WTC11 (cell line): ENCODE measurements around the gene SPATA32. TPM values are rescaled to one million over a fixed set of nuclear protein-coding genes. Genes with fewer than 3 reads are reported as not detected.

ENCODE experiments used
- ATAC-seq: fragments of 200-7000 bp; cut with Tn5 transposase; 2 replicates; pipeline ENCODE4 v1.10.0; 2021; ENCODE audit warnings: mild to moderate bottlenecking, moderate library complexity
- CTCF ChIA-PET: fragments of 300-600 bp; sonication (Branson Sonifier 250); formaldehyde crosslinking; loops from one replicate; lab custom pipeline; 2021; ENCODE audit warnings: antibody characterized with exemption; lab: Charles Lee
- POLR2A ChIA-PET: fragments of 350-600 bp; sonication (Branson Sonifier 250); formaldehyde crosslinking; loops from one replicate; lab custom pipeline; 2021; ENCODE audit warnings: antibody characterized with exemption; lab: Charles Lee
- DNase-seq: peaks from one replicate; pipeline ENCODE4 v3.0.0; 2021; ENCODE audit warnings: low spot score
- H3K27ac Mint-ChIP-seq: 2 replicates; pipeline ENCODE4 v1.8.0; 2021; ENCODE audit warnings: mixed read lengths
- H3K27me3 Mint-ChIP-seq: 2 replicates; pipeline ENCODE4 v1.8.0; 2021; ENCODE audit warnings: low read depth, mild to moderate bottlenecking, moderate library complexity, mixed read lengths
- H3K36me3 Mint-ChIP-seq: 2 replicates; pipeline ENCODE4 v1.8.0; 2021; ENCODE audit warnings: mixed read lengths
- H3K4me1 Mint-ChIP-seq: 2 replicates; pipeline ENCODE4 v1.8.0; 2022; ENCODE audit warnings: mixed read lengths
- H3K4me3 Mint-ChIP-seq: 2 replicates; pipeline ENCODE4 v1.8.0; 2021; ENCODE audit warnings: mild to moderate bottlenecking, moderate library complexity, mixed read lengths
- H3K9me3 Mint-ChIP-seq: 2 replicates; pipeline ENCODE4 v1.8.0; 2021; ENCODE audit warnings: mixed read lengths
- AR ChIP-seq: fragments of 250-450 bp; sonication (Bioruptor Pico); IDR thresholded peaks from 2 replicates; pipeline ENCODE4 v1.9.0; 2021; ENCODE audit warnings: mild to moderate bottlenecking
- ATF1 ChIP-seq: sonication (generic); formaldehyde crosslinking; IDR thresholded peaks from 2 replicates; pipeline ENCODE4 v1.8.1; 2023; ENCODE audit warnings: mild to moderate bottlenecking, moderate library complexity, missing genetic modification reagents
- ATF3 ChIP-seq: sonication (generic); formaldehyde crosslinking; conservative IDR thresholded peaks from 2 replicates; pipeline ENCODE4 v1.8.1; 2022; ENCODE audit warnings: mild to moderate bottlenecking, missing genetic modification reagents
- CREM ChIP-seq: sonication (generic); formaldehyde crosslinking; IDR thresholded peaks from 2 replicates; pipeline ENCODE4 v1.8.1; 2022; ENCODE audit warnings: mild to moderate bottlenecking, missing genetic modification reagents, moderate library complexity
- E2F5 ChIP-seq: sonication (generic); formaldehyde crosslinking; IDR thresholded peaks from 2 replicates; pipeline ENCODE4 v1.8.1; 2022; ENCODE audit warnings: mild to moderate bottlenecking, moderate library complexity, missing genetic modification reagents
- GRHL2 ChIP-seq: fragments of 250-450 bp; sonication (Bioruptor Pico); IDR thresholded peaks from 2 replicates; pipeline ENCODE4 v1.8.0; 2022; ENCODE audit warnings: mild to moderate bottlenecking, moderate library complexity; ENCODE audit not compliant: insufficient replicate concordance, severe bottlenecking
- GTF2I ChIP-seq: fragments of 250-450 bp; sonication (Bioruptor Pico); conservative IDR thresholded peaks from 2 replicates; pipeline ENCODE4 v1.4.0; 2021; ENCODE audit warnings: mild to moderate bottlenecking
- MAX ChIP-seq: sonication (generic); formaldehyde crosslinking; IDR thresholded peaks from 2 replicates; pipeline ENCODE4 v1.8.0; 2022; ENCODE audit warnings: mild to moderate bottlenecking, missing genetic modification reagents
- NFE2L1 ChIP-seq: sonication (generic); formaldehyde crosslinking; IDR thresholded peaks from 2 replicates; pipeline ENCODE4 v1.8.1; 2023; ENCODE audit warnings: missing genetic modification reagents
- NR2C2 ChIP-seq: sonication (generic); formaldehyde crosslinking; IDR thresholded peaks from 2 replicates; pipeline ENCODE4 v1.8.0; 2022; ENCODE audit warnings: mild to moderate bottlenecking, missing genetic modification reagents
- PREB ChIP-seq: sonication (generic); formaldehyde crosslinking; IDR thresholded peaks from 2 replicates; pipeline ENCODE4 v1.8.1; 2022; ENCODE audit warnings: mild to moderate bottlenecking, missing genetic modification reagents, moderate library complexity, borderline replicate concordance
- ZNF121 ChIP-seq: sonication (generic); formaldehyde crosslinking; IDR thresholded peaks from 2 replicates; pipeline ENCODE4 v1.8.0; 2023; ENCODE audit warnings: missing genetic modification reagents
- ZNF219 ChIP-seq: sonication (generic); formaldehyde crosslinking; IDR thresholded peaks from 2 replicates; pipeline ENCODE4 v1.8.0; 2023; ENCODE audit warnings: missing genetic modification reagents, mild to moderate bottlenecking, borderline replicate concordance
- ZNF396 ChIP-seq: fragments of 250-450 bp; sonication (Bioruptor Pico); IDR thresholded peaks from 2 replicates; pipeline ENCODE4 v1.8.0; 2021; ENCODE audit warnings: mild to moderate bottlenecking, moderate library complexity, borderline replicate concordance
- total RNA-seq: library from RNA; stranded (reverse); gene quantifications from 3 replicates; pipeline ENCODE4 v1.2.3, GENCODE V29; 2021

SPATA32 gene
- total RNA-seq, 1 experiment from 2014 or later = 0.15 TPM

GRCh38 chr17:45224671-45225050 is 37.2 kb downstream of the SPATA32 start (continued):
- no peak for TF ChIP-seq GRHL2 (CRISPR knock-in tag)

GRCh38 chr17:45223539-45224528 is 38.1 kb downstream of the SPATA32 start:
- Mint-ChIP-seq H3K27ac (no peak overlapping the region), H3K27me3 (peaks cover 52% of the 10 kb centered on the region), H3K4me1 (peaks cover 19% of the 10 kb centered on the region), H3K36me3 (no peaks in the 10 kb centered on the region), H3K9me3 (no peaks in the 10 kb centered on the region), H3K4me3 (peak overlapping the region; percentile 72; the same call in 1 of the 2 replicates)
- POLR2A ChIA-PET = no interaction called here
- CTCF ChIA-PET = interaction anchor here (1.1 to 5.9 kb wide), 9 partner anchors 8 to 205 kb away, joined by 3 to 88 read pairs (median 11); partner anchors contain the start of gene ACBD4
- no peak for DNase-seq
- ATAC-seq = no peak
- no peak for TF ChIP-seq ZNF396 (CRISPR knock-in tag)
- TF ChIP-seq PREB = no peak
- TF ChIP-seq AR (CRISPR knock-in tag) = no peak
- no peak for TF ChIP-seq ATF3 (CRISPR knock-in tag)
- TF ChIP-seq NFE2L1 = no peak
- TF ChIP-seq ATF1 (CRISPR knock-in tag) = no peak
- no peak for TF ChIP-seq CREM (CRISPR knock-in tag)
- no peak for TF ChIP-seq NR2C2 (CRISPR knock-in tag)
- TF ChIP-seq MAX (CRISPR knock-in tag) = no peak
- no peak for TF ChIP-seq E2F5

- H3K27ac Mint-ChIP-seq = no peak overlapping the region
- peaks cover 57% of the 10 kb centered on the region for H3K27me3 Mint-ChIP-seq
- ChIA-PET CTCF (interaction anchor here (1.1 to 5.9 kb wide), 8 partner anchors 8 to 206 kb away, joined by 3 to 88 read pairs (median 10); partner anchors contain the start of gene ACBD4), POLR2A (interaction anchor here (0.7 kb wide), 1 partner anchor 50 kb away, joined by 3 read pairs; no protein-coding TSS in a partner anchor)
- no peak for DNase-seq
- TF ChIP-seq ZNF219 (no peak), GTF2I (CRISPR knock-in tag) (no peak), ZNF121 (CRISPR knock-in tag) (0 out of 2 replicates have a peak, but pooled peaks have one; percentile 26)
- TF ChIP-seq, all 79 proteins: peak for 1
- ATAC-seq = no peak; the same call in 1 of the 2 replicates
- Mint-ChIP-seq H3K4me3 (peak overlapping the region; percentile 72), H3K9me3 (no peaks in the 10 kb centered on the region), H3K36me3 (no peaks in the 10 kb centered on the region), H3K4me1 (peaks cover 12% of the 10 kb centered on the region; the same call in 1 of the 2 replicates)
These were observed 38.8 kb downstream of the SPATA32 start for GRCh38 chr17:45222996-45223538.
